ENCODE results near the gene TBC1D30.

The TBC1D30 gene

DNA sequence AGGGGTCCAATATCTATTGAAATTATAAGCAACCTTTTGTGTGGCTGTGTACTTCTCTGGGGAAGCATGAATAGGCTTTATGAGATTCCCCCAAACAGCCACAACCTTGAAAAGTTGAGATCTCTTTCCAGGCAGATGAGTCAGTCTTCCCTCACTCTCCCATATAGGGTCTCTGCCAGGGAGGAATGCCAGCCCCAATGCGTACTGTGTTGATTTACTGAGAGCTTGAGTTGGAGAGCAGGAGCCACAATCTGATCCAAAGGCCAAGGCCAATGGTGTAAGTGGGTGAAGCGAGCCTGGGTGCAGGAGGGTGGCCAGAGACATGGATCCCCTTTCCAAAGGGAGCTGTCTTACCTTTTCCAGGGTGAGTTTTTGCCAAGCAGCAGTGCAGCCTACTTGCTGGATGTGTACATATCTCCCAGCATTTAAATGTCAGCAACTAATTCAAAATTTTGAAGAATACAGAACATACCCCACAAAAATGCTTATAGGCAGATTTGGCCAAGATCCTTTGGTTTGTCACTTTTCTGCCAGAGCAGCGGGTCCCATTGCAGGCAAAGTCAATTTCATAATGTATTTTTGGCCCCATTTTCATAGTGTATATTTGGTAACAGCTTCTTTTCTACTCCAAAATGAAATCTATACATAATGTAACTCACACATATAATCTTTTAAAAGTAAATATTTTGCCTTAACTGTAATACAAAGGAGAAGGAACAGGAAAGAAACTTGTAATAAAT, 88.2 kb downstream of the TBC1D30 start:
- Histone ChIP-seq H4K20me1 (ENCODE audit: low read depth, low read length) (no peaks in the 10 kb centered on the region), H3K27ac (ENCODE audit: low read depth, low read length) (no peak overlapping the region), H3F3A (ENCODE audit: insufficient read depth) (no peaks in the 10 kb centered on the region), H3K9me2 (replicated peaks; ENCODE audit: insufficient read depth, low read length) (no peaks in the 10 kb centered on the region), H3K4me3 (ENCODE audit: insufficient read depth, low read length, poor library complexity, severe bottlenecking) (no peak overlapping the region), H2AFZ (ENCODE audit: low read depth, low read length, severe bottlenecking) (no peak overlapping the region), H3K4me2 (ENCODE audit: low read depth, low read length, poor library complexity, severe bottlenecking) (no peak overlapping the region), H3K36me3 (ENCODE audit: low read length) (no peaks in the 10 kb centered on the region), H3K9me3 (ENCODE audit: insufficient read depth, low read length) (no peaks in the 10 kb centered on the region), H3K9ac (ENCODE audit: low read length) (no peak overlapping the region), H3K79me2 (ENCODE audit: insufficient read depth, low read length) (no peaks in the 10 kb centered on the region), H3K27me3 (ENCODE audit: low read length) (no peaks in the 10 kb centered on the region)
- TF ChIP-seq, protein P1, sequence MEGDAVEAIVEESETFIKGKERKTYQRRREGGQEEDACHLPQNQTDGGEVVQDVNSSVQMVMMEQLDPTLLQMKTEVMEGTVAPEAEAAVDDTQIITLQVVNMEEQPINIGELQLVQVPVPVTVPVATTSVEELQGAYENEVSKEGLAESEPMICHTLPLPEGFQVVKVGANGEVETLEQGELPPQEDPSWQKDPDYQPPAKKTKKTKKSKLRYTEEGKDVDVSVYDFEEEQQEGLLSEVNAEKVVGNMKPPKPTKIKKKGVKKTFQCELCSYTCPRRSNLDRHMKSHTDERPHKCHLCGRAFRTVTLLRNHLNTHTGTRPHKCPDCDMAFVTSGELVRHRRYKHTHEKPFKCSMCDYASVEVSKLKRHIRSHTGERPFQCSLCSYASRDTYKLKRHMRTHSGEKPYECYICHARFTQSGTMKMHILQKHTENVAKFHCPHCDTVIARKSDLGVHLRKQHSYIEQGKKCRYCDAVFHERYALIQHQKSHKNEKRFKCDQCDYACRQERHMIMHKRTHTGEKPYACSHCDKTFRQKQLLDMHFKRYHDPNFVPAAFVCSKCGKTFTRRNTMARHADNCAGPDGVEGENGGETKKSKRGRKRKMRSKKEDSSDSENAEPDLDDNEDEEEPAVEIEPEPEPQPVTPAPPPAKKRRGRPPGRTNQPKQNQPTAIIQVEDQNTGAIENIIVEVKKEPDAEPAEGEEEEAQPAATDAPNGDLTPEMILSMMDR (IDR thresholded peaks at IDR 0.05; ENCODE audit: insufficient read depth, low read length, poor library complexity, severe bottlenecking) = no peak
- TF ChIP-seq EZH2phosphoT487 (conservative IDR thresholded peaks at IDR 0.05; ENCODE audit: low read length) = no peak

DNA sequence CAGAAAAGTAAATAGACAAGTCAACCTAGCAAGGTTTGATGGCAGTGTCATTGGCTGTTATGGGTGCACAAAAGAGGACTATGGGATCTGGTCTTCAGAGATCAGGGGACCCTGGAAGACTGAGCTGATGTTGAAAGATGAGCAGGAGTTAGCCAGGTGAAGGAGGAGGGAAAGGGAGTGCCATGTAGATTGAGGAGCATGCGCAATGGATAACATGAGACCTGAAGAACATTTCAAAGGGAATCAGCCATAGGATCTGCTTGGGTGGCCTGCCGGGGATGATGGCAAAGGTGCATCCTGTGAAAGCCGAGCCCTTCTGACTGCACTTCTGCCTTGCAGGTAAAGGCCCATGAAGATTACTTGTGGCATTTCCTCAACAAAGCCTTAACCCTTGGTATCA, 90.8 kb downstream of the TBC1D30 start:
- Histone ChIP-seq H3K9ac (ENCODE audit: low read length) (no peak overlapping the region), H3K27me3 (ENCODE audit: low read length) (no peaks in the 10 kb centered on the region), H3K27ac (ENCODE audit: low read depth, low read length) (no peak overlapping the region), H3F3A (ENCODE audit: insufficient read depth) (no peaks in the 10 kb centered on the region), H3K79me2 (ENCODE audit: insufficient read depth, low read length) (no peaks in the 10 kb centered on the region), H3K36me3 (ENCODE audit: low read length) (no peaks in the 10 kb centered on the region), H3K9me3 (ENCODE audit: insufficient read depth, low read length) (no peaks in the 10 kb centered on the region), H3K4me2 (ENCODE audit: low read depth, low read length, poor library complexity, severe bottlenecking) (no peak overlapping the region), H3K9me2 (replicated peaks; ENCODE audit: insufficient read depth, low read length) (no peaks in the 10 kb centered on the region), H3K4me3 (ENCODE audit: insufficient read depth, low read length, poor library complexity, severe bottlenecking) (no peak overlapping the region), H4K20me1 (ENCODE audit: low read depth, low read length) (no peaks in the 10 kb centered on the region), H2AFZ (ENCODE audit: low read depth, low read length, severe bottlenecking) (no peak overlapping the region)
- TF ChIP-seq, protein P1 (IDR thresholded peaks at IDR 0.05; ENCODE audit: insufficient read depth, low read length, poor library complexity, severe bottlenecking) = no peak
- TF ChIP-seq EZH2phosphoT487 (conservative IDR thresholded peaks at IDR 0.05; ENCODE audit: low read length) = no peak

DNA sequence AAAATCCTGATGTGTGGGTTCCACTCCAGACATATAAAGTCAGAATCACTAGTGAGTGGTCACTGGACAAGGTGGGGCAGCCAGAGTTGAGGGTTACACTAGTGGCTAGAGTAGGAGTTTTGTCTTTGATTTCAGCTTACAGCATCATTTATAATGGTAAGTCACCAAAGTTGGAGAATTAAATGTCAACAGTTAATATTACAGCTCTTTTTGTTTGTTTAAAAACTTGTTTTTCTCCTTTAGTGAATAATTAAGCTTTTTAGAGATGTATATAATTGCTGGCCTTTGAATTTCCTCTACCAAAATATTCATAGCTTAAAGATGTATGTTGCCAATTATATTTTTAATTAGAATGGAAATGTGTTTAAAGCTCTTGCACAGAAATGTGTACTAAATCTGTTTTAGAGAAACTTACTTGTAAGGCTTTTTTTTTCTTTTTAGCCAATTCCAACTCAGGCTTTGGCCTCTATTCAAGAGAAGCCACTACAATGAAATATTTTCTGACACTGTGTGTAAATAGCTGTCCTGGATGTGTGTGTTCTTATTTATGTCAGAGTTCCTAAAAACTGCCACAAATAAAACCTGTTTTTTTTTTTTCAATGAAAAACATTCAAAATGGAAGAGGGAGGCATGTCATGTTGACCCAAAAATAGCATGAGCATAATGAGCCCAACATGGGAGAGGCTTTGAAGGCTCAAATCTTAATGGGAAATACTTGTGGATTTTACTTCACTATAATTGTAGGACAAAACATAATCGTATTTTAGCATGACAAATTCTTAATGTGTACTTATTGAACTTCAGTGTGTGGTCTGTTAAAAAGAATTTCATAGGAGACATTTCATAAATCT, 92.2 kb downstream of the TBC1D30 start:
- TF ChIP-seq EZH2phosphoT487 (conservative IDR thresholded peaks at IDR 0.05; ENCODE audit: low read length) = no peak
- TF ChIP-seq, protein P1 (IDR thresholded peaks at IDR 0.05; ENCODE audit: insufficient read depth, low read length, poor library complexity, severe bottlenecking) = no peak
- H3K4me2 ChIP-seq (ENCODE audit: low read depth, low read length, poor library complexity, severe bottlenecking) = no peak overlapping the region
- no peak overlapping the region for H3K4me3 ChIP-seq (ENCODE audit: insufficient read depth, low read length, poor library complexity, severe bottlenecking)
- H3K9me2 ChIP-seq (replicated peaks; ENCODE audit: insufficient read depth, low read length) = no peaks in the 10 kb centered on the region
- H2AFZ ChIP-seq (ENCODE audit: low read depth, low read length, severe bottlenecking) = no peak overlapping the region
- H3K79me2 ChIP-seq (ENCODE audit: insufficient read depth, low read length) = no peaks in the 10 kb centered on the region
- no peak overlapping the region for H3K9ac ChIP-seq (ENCODE audit: low read length)
- no peak overlapping the region for H3K27ac ChIP-seq (ENCODE audit: low read depth, low read length)
- H3K27me3 ChIP-seq (ENCODE audit: low read length) = no peaks in the 10 kb centered on the region
- no peaks in the 10 kb centered on the region for H4K20me1 ChIP-seq (ENCODE audit: low read depth, low read length)
- H3K9me3 ChIP-seq (ENCODE audit: insufficient read depth, low read length) = no peaks in the 10 kb centered on the region
- no peaks in the 10 kb centered on the region for H3K36me3 ChIP-seq (ENCODE audit: low read length)
- H3F3A ChIP-seq (ENCODE audit: insufficient read depth) = no peaks in the 10 kb centered on the region

Measured in SU-DHL-6 (cell line).